GM21786 (cell line): ENCODE measurements around the gene RELT.
A peak's percentile ranks its signal among the peaks of the same experiment; 100 is the strongest.

ENCODE experiments used
- ATAC-seq: cut with Tn5 transposase; IDR thresholded peaks from one replicate; pipeline ENCODE4 v1.9.1; 2021; ENCODE audit not compliant: unreplicated experiment

RELT gene, protein sequence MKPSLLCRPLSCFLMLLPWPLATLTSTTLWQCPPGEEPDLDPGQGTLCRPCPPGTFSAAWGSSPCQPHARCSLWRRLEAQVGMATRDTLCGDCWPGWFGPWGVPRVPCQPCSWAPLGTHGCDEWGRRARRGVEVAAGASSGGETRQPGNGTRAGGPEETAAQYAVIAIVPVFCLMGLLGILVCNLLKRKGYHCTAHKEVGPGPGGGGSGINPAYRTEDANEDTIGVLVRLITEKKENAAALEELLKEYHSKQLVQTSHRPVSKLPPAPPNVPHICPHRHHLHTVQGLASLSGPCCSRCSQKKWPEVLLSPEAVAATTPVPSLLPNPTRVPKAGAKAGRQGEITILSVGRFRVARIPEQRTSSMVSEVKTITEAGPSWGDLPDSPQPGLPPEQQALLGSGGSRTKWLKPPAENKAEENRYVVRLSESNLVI

DNA sequence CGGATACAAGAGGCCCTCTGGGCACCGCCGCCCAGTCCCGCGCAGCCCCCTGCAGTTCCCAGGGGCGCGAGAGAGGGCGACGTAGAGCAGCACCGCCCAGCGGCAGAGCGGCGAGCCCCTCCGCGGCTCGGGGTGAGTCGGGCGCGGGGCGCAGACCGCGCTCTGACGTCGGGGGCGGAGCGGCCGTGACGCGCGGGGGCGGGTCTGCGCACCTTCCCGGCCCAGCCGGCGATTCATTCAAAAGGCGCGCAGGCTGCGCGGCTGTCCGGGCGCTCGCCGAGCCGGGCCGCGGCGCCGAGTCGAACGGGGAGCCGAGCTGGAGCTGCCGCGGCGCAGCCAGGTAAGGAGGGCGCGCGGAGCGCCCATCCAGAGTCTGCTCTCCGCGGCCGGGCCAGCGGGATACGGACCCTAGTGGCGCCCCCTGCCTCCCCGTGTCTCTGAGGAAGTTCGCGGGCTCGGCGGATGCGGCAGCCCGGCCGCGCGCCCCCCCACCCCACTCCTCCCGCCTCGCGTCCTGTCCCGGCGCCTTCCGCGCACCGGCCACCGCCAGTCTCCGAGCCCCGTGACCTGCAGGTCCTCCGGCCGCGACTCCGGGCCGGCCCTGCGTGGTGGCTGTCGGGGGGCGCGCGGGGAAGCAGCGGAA, at the start of gene RELT:
TSS of gene RELT (plus strand) at position 240 of the 643 bp plus-strand sequence. CDS start 12,738 bp downstream, outside the sequence.
- ATAC-seq: peak; percentile 73

DNA sequence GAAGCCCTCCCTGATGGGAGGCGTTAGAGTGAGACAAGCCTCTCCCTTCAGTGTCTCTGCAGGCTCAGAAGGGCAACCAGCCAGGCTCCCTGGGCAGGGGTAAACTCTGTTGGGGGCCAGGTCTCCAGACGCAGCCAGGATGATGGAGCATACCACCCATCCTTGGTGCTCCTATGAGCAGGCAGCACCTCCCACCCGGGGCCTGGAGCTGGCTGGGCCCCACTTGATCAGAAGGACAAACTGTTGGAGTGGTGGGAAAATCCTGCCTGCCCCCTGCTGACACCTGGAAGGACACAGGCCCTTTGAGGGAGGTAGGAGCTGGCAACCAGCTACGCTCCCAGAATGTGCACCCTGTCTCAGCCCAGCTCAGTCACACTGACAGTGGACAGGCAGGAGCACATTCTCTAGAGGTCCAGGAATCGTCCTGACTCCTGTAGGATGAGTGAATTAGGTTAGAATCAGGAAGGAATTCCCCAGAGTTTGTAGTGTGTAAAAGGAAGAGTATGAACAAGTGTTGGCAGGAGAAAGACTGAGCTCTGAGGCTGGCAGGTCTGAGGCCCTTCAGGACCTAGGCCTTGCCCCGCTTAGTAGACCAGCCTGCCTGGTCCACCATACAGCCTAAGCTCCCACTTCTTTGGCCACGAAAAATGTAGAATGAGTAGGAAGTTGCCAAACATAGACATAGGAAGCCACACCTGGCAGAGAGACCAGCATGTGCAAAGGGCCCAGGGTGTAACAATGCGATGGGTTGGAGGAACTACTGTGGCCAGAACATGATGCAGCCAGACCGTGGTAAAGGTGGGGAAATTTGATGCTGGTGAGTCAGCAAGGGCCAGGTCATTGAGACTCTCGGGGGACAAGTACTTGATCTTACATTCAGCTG, 49.0 kb upstream of the RELT start:
- no peak for ATAC-seq

DNA sequence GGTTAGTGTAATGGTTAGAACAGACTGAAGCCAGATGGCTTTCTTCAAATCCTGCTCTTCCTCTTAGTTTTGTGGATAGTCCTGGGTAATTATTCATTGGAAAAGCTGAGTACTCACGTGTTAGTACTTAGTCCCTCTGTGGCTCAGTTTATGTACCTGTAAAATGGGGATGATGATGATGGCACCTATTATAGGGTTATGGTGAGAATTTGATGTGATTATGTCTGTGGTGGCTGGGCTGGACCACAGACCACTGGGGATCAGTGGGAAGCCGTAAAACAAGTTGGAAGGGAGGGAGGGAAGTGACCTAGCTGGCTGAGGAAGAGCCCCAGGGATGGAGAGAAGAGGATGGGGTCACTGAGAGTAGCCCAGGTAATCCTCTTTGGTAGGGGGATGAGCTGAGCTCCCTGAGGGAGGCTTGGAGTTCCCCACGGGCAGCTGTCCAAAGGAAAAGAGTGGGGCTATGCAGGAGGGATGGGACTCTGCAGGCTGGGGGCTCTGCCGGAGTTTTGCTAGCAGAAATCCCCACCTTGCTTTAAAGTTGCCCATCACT, 48.3 kb upstream of the RELT start:
- no peak for ATAC-seq

DNA sequence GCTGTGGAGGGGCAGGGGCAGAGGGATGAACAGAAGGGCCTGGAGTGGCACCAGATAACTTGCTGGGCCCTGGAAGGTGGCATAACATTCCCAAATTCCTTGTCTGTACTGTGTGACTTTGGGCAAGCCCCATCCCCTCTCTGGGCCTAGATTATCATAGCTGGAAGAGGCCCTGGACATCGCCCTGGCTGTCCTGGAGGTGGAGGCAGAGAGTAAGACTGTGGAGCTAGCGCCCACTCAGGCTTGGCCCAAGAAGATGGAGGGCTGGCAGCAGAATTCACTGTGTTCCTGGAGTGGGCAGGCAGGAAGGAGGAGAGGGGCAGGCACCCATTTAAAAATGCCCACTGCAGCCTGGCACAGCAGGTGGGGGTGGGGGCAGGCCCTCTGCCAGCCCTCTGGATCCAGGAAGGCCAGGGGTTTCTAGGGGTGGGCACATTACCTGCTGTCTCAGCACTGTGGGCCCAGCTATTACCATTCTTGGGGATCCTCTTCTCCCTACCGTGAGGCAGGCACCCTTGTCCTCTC, 45.6 kb upstream of the RELT start:
- ATAC-seq: no peak

DNA sequence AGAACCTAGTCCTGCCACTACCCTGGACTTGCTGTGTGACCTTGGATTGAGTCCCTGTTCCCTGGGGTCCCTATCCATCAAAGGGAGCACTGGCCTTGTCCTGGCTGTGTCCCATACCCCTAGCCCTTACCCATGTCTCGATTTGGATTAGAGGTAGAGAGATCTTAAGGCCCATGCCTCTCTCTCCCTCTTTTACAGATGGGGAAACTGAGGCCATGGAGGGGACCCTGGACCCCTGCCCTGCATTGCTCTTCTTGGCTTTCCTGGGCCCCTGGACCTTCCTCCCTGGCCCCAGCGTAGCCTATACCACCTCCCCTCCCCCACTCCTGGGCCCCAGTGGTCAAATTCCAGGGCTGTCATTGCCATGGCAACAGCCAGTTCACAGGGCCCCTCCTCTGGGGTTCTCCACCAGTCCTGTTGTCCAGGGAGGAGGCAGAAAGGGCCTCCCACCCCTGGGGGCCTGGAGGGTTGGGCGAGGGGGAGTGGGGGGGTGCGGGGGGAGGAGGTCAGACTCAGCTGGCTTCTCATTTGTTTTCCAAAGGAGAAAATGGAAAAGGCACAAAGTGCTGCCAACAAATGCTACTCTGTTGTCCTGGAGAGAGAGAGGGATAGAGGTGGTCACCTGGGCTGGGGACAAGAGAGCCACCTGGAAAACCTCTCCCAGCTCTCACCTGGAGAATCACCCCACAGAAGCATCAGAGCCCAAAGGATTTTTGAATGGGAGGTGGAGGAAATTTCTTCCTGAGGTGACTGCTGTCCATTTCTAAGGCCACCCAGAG, 44.9 kb upstream of the RELT start:
- ATAC-seq: no peak

DNA sequence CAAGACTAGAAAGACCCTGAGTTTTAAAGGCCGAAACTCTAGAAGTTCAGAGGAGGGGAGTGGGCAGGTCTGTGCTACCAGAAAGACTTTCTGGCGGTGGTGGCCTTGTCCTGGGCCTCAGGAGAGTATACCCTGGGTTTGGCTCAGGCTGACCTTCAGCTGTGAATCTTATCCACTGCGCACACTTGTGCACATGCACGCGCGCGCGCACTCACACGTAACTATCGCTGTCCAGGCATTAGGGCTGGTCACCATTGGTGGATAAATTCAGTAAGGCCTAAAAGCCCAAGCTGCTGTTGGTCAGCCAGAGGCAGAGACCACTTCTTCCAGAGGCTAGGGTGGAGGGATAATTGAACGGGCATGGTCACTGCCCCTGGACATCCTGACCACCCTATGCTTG, 43.0 kb upstream of the RELT start:
- no peak for ATAC-seq

DNA sequence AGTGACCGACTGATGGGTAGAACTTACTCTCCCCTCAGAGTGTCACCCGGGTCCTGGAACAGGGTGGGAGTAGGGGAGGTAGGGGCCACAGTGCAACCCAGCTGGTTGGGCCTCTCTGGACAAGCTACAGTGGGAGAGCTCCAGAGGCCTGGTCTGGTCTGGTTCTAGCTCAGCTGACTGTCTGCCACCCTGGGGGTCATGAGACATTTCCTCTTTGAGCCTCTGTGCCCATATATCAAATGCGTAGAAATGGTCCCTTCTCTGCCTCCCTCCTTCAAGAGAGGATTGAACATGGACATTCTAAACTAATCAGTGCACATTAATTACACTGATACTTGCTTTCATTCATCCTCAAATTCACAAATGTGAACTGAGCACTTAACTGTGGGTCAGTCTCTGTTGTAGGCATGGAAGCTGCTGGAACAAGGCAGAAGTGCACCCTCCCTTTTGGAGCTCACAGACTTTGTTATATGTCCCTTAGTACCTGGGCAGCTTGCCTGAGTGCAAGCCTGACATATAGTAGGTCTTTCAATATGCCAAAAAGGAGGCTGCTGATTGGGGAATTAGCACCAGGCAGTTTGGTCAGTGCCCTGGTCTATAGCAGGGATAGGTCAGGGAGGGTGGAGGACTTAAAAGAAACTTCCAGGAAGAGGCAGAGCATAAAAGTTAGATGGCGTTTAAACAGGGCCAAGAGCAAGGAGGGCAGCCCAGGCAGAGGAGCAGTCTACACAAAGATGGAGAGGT, 42.4 kb upstream of the RELT start:
- ATAC-seq: no peak

DNA sequence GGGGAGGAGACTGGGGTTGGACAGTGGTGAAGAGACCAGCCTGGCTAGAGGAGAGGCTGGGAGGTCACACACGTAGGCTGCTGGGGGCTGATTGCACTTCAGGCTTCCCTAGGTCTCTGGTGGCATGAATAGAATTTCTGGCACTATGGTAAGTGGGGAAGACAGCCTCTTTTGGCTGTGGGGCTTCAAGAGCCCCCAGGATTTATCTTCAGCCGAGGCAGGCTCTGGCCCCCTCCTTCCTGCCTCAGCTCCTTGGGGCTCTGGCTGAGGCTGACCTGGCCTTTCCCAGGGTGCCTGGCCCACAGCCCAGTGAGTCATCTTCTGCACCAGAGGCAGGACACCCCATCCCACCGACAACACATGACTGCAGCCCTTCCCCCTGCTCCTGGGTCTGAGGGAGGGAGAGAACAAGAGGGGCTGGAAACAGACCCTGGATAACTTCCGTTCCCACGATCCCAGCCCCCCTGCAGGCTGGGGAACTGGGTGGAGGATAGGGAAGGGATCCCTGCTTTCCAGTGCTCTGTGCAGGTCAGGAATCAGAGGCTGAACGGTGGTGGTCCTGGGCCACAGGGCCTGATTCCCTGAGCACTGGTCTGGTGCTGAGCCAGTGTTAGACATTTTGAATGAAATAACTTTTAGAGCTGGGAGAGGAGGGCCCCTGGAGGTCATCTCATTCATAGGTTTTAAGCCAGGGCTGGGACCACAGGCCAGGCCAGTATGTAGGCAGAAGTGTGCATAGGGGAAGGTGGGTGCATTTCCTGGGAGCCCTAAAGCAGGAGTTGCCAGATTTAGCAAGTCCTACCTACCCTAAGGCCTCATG, 41.6 kb upstream of the RELT start:
- ATAC-seq: no peak

DNA sequence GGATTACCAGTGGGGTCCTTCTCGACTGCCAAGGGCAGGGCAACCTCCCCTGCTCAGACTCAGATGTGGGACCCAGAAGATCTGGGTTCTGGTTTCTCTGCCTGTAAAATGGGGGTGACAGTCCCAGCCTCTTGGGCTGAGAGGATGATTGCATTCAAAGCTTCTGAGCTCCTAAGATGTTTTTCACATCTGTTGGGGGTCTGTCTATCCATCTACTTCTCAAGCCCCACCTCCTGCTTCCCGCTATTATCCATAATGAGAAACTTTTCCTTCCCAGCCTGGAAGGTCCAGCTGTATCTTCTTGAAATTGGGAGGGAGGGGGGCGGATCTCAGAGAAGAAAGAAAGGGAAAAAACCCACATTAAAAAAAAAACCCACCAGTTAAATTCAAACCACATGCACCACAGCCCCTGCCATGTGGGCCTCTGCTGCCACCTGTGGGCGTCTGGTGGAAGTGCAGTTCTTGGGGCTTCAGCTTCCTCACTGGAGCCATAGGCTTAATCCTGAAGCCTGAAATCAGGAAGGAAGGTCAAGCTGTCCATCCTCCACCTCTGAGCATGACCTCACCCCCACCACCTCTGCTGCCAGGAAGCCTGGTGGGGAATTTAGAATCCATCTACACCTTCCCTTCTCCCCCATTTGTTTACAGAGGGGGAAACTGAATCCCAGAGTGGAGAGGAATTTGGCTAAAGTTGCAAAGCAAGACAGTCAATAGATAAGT, 40.8 kb upstream of the RELT start:
- no peak for ATAC-seq

DNA sequence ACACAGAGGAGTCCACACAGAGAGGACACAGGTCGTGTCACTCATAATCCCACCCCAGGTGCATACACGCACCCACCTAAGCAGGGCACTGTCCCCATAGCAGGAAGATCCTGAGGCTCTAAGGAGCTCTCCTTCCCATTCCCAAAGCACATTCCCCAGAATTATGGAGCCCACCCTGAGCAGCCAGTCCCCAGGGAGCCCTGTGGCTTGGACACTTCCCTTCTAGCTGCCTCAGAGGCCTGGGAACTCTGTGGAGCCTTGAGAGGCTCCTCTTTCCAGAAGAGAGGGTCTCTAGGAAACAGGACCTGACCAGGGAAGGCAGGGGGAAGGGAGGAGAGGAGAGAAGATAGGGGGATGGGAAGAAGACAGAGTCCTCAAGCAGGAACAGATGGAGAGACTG, 38.4 kb upstream of the RELT start:
- no peak for ATAC-seq

DNA sequence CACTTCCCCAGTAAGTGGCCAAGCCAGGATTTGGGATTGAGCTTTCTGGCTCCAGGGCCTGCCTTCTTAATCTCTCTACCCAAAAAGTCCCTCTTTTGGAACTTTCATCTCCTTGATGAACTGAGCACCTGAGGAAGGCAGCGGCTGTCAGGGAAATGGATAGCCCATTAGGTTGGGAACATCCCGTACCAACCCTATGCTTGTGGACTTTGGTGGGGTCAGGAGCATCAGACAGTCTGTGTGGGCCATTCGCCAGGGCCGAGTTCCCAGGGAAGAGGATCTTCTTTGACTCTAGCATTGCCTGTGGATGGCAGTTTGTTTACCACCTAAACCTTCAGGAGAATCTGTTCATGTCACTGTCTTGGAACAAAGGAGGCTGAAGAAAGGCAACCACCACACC, 37.9 kb upstream of the RELT start:
- no peak for ATAC-seq

DNA sequence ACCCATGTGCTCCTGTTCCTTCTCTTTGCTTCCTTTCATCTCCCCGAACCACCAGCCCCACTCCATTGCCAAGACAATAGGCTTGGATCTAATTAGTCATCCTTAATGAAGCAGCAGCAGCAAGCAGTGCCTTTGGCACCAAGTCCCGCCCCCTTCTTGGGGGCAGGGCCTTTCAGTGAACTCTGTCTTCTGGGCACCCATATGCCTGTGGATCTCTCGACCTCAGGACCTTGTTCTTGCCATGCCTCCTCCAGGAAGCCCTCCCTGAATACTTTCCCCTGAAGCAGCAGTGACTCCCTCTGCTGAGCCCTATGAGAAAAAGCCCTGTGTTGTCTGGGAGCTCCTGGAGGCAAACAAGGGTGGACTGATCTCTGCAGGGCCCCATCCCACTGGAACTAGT, 36.0 kb upstream of the RELT start:
- no peak for ATAC-seq

DNA sequence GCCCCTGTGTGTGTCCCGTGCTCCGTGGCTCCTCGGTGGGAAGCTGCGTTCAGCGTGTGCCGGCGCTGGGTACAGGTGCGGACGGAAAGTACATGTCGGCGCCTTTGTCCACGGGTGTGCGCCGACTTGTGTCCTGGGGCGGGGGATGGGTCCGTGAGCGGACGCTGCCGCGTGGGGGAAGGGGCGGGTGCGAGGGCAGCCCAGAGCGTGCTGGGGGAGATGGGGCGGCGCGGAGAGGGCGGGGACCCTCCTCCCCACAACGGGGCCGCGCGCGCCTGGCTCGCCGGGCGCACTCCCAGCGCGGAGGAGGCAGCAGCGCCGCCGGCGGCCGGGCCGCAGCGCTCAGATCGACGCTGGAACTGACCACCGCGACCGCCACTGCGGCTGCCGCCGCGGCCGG, 33.6 kb upstream of the RELT start:
- ATAC-seq: no peak

DNA sequence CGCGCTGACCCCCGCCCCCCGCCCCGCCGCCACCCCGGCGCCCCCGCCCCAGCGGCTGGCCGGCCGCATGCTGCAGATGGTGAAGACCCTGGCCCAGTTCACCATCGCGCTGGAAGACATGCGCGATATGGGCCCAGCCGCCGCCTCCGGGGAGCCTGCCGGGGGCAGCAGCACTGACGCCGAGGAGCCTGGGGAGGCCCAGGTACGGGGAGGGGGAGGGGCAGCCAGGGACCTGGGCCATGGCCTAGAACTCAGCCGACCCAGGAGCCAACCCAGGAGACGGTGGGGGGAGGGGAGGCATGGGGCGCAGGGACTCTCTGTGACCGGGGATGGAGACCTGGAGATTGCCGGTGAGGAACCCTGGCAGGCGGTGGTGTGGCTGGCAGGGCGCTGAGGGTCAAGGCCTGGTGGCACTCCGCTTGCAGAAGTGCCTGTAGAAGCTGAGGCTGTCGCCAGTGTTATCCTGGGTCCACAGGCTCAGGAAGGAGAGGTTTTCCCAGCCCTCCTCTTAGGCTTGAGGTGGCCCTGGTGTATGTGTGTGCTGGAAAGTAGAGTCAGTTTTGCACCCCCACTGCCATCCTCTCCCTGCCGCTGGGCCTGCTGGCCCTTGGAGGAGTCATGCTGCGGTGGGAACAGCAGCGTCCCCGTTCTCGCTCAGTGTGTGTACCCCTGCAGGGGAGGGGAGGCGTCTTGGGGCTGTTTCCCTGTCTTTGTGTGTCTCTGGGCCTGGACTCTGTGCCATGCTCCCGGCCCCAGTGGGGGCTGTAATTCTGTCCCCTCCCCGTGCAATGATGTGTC, 32.9 kb upstream of the RELT start:
- no peak for ATAC-seq

DNA sequence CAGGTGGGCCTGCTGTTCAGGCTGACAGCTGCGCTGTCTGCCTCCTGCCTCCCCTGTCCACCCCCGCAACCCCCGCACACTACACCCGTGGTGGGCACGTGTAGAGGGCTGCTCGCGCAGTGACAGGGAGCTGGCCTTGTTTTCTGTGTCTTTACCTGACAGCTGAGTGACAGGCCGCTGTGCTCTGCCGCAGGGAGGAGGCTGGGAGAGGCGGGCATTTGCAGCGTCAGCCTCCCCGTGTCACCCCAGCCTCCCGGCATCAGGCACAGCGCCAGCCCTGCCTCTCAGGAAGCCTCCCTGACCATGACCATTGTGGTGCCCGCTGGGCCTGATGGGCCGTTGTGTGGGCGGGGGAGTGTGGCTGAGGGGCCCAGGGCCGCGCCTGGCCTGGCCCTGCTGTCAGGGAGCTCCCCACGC, 32.0 kb upstream of the RELT start:
- ATAC-seq: no peak

DNA sequence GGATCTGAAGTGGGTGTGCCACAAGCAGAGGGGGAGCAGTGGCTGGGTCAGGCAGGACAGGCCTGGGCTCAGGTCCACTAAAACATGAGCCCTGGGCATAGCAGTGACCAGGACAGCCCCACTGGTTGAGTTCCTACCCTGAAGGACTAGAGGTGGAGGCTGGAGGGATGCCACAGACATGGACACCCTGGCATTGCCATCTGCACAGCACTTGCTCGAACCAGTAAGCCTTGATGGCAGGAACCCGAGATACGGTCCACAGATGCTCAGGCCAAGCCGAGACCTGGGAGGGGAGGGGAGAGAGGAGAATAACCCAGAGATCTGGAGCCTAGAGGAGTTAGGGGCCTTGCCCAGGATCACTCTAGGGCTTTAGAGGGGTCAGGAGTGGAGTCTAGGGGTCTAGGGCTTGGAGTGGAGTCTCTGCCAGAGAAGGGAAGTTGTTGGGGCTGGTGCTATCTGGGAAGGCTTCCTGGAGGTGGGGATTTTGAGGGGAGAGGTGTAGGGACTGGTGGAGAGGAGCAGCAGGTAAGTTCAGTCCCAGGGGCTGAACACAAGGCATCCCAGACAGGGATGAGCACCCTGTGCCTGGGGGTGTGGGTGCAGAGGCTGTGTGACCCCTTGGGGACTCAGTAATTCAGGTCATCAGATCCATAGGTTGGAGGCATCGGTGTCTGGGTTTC, 30.6 kb upstream of the RELT start:
- no peak for ATAC-seq
